Measurements from ENCODE around the gene METTL24.
"Not testable (repeated sequence)": the region's sequence is repeated elsewhere in the genome, so short reads cannot be mapped to it uniquely, and the experiment has no call there.

Gene METTL24

DNA sequence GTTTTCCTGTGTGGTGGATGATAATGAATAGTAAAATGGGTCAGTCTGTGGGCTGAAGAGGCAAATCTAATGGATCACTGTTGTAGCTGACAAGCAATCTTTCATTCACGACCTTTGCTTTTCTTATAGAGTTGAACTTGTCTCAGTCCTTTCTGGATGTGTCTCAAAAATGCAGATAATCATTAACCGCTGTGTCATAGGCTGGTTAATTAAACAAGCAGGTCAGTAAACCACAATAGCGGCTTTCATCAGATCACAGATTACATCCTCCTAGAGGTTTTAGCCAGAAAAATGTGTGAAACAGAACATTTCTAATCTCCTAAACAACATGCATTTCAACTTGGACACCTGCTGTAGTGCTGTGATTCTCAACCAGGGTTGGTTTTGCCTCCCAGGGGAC, 2.5 kb upstream of the METTL24 start:
- DNase-seq (ENCODE audit: low spot score), result no peak

DNA sequence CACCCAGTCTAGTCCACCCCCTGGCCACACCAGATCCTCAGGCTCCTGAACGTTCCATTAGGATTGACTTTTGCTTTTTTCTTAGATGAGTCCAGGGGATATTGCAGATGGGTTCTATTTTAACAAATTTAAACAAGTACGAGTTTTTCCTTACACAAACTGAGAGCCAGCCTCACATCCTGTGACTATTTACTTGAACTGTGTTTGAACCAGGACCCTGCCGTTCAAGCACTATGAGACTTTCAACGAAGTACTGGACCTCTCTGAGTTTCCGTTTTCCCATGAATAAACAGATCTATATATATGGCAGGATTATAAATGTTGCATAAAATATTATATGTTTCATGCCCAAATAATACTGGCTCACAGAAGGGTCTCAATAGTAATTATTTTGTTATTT, 1.4 kb upstream of the METTL24 start:
- no peak for DNase-seq (ENCODE audit: low spot score)

DNA sequence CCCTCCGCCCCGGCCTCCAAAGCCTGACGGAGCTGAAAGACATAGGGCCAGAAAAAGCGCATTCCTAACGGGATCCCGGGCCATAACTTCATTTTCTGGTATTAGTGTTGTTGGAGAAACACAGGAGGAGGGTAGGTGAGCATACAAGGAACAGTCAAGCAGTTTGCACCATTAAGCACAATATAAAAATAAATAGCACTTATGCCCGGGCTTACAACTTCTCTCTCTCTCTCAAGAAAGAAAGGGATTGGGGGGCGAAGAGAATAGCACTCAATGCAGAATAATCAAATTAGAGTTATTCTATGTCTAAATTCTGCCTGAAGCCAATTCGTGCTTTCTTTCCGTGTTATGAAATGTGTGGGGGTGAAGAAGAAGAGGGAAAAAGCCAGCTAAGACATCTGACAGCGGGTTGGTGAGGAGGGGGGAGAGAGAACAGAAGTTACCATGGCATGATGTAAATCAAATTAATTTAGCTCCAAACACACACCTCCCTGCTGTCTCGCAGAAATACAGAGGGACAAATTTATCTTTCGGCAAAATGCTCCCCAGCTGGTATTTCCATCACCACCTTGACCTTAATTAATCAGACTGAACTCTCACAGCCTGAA, 508 bp upstream of the METTL24 start:
- no peak for DNase-seq (ENCODE audit: low spot score)

DNA sequence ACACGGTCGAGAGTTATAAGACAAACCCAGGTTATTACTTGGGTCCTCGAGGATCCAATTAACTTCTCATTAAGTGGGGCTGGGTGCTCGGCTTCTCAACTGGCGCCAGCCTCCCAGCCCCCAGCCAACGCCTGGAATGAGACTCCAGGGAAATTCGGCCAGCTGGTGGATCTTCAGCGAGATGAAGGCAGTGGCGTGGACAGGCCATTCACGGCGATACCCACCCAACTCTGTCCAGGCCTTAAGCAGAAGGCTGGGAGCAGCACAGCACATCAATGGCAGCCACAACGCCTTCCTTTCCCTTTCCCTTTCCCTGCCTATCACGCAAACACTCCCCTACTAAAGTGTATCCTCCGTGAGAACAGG, 868 bp downstream of the METTL24 start:
- no peak for DNase-seq (ENCODE audit: low spot score)

DNA sequence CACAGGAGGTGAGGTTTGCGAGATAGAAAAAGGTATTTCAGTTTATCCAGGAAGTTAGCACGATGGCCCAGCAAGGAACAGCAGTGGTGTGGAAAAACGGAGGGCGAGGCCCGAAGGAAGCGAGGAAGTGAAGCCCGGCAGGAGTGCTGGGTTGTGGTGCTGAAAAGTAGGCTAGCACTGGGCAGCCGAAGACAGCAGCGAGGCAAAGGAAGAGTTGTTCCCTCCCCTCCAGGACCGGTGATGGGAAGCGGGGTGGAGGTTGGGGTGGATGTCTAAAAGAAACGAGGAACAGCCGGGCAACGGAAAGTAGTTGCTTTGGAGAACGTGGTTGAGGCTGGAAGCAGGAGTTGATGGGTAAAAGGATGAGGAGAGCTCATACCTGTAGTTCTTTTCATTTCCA, 1.4 kb downstream of the METTL24 start:
- no peak for DNase-seq (ENCODE audit: low spot score)

DNA sequence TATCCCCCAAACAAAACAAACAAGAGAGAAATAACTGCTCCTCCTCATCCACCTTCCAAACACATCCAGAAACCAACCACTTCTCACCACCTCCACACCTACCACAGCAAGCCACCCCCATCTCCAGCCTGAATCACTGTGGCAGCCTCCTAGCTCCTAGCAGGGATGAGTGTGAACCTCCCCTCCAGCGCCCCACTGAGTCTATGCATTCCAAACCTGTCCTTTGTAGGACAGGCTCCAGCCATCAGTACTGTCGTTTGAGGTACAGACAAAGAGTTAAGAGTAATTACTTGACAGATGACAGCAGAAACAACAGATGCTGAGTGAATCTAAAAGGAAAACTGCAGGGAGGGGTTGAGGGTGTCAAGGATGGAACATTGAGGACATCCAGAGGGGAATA, 2.4 kb downstream of the METTL24 start:
- no peak for DNase-seq (ENCODE audit: low spot score)

DNA sequence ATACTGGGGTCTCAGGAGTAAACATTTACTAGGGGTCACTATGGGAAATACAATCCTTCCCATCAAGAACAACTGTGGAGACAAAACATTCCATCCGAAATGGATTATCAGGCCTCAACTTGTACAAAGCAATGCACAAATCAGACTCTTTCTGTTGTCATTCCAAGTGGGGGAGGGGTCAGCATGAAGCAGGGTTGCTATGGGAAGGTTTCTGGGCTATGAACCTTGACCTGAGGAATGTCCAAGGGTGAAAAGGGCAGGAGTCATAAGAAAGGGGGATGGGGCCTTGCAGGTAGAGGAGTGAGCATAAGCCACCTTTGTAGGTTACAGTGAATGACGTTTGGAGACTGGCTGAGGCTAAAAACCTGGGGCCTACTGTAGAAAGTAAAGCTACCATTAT, 3.1 kb downstream of the METTL24 start:
- no peak for DNase-seq (ENCODE audit: low spot score)

DNA sequence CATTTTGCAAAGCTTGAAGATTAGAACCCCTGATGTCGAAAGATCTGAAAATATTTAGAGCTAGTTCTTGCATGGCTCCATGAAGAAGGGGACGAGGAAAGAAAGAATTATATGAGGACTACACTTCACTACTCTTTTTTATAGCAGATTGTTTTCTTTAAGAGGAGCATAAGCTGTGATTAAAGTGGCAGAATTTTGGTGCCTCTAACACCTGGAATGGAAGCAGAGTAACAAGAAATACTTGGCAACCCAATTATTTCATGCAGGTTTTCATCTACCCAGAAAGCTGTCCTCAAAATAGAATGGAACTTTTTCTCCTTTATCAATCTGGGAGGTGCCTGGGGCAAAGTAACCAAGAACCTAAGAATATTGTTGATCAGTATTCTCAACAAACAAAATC, 4.0 kb downstream of the METTL24 start:
- no peak for DNase-seq (ENCODE audit: low spot score)

DNA sequence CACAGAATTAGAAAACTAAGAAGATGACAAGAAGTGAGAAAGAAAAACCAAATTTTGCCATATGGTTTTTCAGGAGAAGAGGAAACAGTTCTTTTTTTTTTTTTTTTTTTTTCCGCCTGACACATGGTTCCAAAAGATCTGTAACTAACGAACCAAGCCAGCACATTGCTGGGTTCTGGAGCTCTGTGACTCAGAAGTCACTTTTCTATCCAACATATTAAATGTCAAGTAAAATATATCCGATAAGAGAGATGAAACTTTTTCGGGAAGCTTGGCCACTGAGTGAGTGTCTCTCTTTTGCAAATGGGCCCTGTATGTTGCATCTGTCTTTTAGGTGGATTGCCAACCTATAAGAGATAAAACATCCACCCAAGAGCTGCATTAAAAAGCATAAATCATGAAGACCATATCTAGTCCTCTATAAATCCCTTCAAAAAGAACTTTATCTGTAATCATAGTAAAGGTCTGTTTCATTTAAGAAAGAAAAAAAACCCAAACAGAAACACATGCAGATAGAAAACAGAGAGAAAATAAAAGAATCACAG, 4.6 kb downstream of the METTL24 start:
- no peak for DNase-seq (ENCODE audit: low spot score)

DNA sequence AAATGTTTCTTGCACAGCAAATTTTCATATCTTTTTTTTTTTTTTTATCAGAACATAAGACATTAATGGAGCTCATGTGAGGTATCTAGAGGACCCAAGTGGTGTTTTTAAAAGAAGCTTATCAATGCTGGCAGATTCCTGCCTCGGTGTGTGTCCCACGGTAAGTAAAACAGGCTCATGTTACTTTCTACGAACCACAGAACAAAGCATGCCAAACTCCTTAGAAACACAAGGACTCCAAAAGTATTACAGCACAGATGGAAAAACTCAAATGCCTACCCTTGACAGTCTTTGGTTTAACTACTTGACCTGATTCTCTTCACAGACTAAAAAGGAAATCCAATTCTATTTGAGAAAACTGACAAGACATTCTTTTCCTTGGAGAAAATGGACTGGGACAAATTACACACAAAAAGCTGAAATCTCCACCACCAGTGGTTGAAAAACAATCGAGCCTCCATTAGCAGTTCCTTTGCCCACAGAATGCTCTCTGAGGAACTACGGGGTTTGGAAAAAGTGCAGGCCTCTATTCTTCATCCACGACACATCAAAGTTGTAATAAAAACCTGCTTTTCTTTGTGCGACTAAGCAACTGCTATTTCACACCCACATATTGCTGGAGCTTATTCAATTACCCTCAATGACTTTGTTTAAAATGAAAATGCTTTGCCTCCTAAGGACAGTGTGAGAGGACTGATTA, 5.4 kb downstream of the METTL24 start:
- no peak for DNase-seq (ENCODE audit: low spot score)

DNA sequence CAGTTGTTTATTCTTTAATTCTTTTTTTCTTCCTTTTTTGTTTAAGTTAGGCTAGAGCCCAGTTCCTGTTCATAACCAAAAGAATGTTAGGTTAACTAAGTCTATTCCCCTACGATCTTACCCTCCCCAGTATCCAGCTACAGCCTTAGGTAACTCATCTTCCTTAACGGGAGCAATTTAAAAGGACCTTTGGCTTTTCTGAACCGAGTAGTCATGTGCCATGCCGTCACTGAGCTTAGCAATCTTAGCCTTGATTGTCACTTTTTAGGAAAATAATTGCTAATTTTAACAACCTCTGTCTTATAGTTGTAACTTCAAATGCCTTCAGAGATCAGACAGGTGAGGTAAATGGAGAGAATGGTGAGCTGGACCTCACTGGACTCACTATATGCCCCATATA, 6.2 kb downstream of the METTL24 start:
- DNase-seq (ENCODE audit: low spot score), result no peak

DNA sequence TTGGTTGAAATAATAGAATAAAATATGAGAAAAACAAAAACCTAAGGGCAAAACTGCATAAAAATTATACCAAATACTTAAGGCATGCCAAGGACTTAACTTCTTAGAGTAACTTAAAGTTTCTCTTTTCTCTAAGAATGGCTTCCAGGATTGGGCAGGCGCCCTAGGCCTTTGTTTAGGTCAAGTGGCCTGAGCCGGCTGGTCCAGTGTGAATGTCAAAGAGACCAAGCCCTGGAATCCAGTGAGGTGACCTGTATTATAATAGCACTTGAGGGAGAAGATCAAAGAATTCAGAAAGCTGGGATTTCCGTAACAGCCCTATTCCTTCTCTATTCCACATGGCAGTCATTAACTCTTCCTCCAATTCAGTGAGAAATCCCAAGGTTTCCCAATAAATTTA, 6.6 kb downstream of the METTL24 start:
- DNase-seq (ENCODE audit: low spot score), result no peak

DNA sequence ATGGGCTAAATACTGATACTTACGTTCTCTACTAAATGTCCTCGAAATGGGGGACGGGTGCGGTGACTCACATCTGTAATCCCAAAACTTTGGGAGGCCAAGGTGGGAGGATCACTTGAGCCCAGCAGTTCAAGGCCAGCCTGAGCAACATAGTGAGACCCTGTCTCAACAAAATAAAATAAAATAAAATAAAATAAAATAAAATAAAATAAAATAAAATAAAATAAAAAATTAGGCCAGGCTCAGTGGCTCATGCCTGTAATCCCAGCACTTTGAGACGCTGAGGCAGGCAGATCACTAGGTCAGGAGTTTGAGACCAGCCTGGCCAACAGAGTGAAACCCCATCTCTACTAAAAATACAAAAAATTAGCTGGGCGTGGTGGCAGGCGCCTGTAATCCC, 7.6 kb downstream of the METTL24 start:
- DNase-seq (ENCODE audit: low spot score), result not testable (repeated sequence)

DNA sequence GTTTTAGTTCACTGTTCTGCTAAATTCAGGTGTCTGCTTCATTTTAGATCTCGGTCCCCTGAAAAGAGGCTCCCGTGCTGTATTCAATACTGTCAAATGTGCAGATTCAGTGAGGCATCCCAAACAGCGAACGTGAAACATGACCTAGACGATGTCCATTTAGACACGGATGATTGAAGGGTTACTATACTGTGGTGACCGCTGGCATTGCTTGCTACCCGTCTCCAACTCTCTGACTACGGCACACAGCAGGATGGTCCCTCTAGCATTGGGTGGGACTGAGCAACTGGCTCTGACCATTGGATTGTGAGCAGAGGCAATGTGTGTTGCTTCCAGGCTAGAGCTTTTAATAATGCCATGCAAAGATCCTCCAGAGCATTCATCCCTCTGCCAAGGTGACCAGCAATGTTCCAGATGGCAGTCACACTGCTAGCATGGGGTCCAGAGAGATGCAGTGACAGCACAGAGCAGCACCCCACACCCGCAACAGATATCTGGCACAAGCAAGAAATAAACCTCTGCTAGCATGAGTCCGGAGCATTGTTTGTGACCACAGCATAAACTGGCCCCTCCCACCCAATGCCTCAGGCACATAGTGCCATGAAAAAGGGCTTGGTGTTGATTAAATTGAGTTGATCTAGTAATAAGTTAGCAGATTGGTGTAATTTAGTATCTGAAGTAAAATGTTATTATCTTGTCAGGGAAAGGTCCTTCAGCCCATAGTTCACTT, 9.0 kb downstream of the METTL24 start:
- DNase-seq (ENCODE audit: low spot score), result no peak

DNA sequence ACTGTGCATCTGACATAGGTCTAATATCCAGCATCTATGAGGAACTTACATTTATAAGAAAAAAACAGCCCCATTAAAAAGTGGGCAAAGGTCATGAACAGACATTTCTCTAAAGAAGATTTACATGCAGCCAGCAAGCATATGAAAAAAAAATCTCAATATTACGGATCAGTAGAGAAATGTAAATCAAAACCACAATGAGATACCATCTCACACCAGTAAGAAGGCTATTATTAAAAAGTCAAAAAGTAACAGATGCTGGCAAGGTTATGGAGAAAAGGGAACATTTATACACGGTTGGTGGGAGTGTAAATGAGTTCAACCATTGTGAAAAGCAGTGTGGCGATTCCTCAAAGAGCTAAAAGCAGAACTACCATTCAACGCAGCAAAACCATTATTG, 13.1 kb downstream of the METTL24 start:
- DNase-seq (ENCODE audit: low spot score), result no peak

DNA sequence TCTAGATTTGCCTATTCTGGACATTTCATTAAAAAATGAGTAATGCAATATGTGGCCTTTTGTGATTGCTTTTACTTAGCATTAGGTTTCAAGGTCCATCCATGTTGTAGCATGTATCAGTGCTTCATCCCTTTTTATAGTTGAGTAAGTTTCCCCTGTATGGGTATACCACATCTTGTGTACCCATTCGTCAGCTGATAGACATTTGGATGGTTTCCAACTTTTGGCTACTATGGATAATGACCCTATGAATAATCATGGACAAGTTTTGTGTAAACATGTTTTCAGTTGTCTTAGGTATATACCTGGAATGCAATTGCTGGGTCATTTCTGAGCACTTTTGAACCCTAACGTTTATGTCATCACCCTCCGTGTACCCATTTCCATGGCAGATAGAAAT, 15.4 kb downstream of the METTL24 start:
- no peak for DNase-seq (ENCODE audit: low spot score)

DNA sequence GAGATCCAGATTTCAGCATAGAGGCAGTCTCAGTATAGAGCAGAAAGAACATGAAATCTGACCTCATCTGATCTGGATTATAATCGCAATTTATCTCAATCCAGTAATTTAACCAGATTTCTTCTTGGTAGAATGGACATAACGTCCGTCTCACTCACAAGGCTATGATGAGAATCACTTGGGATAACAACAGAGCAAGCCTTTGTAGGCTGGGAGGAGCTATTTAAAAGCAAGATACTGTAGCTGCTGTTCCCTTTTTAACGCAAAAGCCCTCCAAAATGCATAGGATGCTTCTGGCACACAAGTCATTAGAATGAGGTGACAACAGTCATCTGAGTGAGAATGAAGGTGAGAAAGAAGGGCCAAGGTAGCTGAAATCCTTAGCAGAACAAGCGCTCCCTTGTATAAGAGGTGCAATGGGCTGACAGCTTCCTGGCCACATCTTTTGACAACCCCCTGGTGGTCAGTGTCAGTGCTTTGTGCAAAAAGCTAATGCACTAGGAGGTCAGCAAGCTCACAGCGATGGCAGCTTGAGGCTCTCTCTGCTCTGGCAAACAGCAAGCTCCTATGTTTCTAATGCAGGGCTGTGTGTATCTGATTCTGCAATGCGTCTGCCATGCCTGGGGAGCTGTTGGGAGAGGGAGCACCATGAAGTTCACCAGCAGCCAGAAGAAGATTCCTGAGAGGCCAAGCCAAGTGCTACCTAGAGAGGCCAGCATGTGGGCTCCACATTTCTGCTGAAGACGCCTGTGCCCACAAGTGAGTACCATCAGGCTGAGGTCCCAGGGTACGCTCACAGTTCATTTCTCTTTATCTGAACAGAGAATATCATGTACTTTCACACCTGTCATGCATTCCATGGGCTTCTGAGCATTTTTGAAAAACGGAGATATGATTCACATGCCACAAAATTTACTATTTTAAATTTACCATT, 16.2 kb downstream of the METTL24 start:
- DNase-seq (ENCODE audit: low spot score), result peak; percentile 37

DNA sequence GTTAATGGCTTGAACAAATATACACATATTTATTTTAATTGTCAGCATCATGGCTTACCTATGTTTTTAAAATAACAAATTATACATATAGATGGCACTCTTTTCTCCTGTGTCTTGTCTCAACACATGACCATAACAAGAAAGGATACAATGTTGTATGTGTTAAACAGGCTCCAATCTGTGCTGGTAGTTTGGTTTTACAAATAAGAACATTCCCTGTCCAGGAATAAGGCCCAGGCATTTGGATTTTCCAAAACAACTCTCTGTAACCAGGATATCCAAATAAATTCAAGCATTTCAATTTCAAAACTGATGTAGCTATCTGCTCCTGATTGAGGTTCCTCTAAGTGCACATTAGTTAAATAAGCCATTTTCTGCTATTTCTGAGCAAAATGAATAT, 17.1 kb downstream of the METTL24 start:
- DNase-seq (ENCODE audit: low spot score), result no peak

DNA sequence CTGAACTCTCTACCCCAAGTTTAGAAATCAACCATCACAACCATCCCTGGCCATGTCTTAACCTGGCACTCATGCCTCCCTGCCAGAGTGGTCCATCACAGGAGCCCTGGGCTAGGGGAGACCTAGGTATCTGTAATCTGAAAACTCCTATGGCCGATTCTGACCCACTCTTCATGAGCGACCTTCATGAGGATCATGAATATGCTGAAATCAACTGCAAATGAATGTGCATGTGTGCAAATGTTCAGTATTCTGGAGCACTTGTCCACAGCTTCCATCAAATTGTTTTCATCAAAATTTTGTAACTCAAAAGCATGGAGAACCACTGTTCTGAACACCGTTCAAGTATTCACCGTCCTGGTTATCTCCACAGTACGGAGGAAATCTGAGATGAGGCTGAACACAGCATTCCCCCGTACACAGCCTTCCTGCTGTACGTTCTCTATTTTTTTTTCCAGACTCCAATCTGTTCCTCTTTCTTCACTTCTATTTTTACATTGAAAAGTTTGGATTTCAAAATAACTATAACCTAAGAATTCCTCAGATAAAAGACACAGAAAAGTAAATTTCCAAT, 17.7 kb downstream of the METTL24 start:
- DNase-seq (ENCODE audit: low spot score), result no peak

DNA sequence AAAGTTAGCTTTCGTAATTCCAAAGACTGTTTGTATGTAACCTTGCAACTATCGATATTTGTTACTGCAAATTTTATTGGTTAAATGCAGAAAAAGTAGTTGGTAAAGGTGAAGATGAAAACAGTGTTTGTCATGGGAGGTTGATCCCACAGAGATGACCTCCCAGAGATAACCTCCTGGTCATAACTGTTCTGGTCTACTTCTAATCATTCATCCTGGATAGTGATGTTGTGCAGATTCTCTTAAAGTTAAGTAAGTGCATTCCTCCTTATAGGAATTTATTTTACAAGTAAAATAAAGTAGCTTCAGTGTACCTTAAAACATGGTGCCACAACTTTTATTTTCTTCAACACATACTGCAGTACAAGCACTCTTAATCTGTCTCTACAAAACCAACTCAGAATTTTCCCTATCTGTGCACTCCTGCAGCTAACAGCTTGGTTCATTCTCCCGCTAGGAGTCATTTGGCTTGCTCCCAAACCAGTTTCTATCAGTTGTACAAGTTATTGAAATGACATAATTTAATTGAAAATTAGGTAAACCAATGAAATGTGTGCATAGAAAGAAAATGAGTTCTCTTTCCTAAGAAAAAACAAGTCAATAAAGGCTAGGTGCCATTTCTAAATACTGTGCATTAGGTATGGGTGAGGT, 19.2 kb downstream of the METTL24 start:
- no peak for DNase-seq (ENCODE audit: low spot score)

DNA sequence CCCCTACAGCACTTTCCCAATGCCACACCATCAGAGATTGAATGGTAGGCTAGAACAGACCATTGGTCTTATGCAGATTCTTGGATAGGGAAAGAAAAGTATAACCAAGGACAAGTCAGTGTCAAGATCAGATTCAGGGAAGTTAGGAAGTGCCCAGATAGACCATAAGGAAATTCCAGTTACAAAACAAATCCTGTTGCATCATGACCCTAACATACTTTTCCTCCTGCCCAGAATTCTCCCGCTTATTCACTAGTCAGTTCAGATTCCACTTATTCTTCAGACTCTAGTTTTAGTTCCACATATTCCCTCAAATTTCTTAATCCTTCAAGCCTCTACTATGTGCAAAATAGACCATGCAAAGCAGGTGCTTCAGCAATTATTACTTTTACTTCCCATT, 20.7 kb downstream of the METTL24 start:
- no peak for DNase-seq (ENCODE audit: low spot score)
